SK-N-SH (cell line): ENCODE data around the gene C1orf159. TPM values are rescaled to one million over a fixed set of nuclear protein-coding genes. Genes with fewer than 3 reads are reported as not detected.
A peak's percentile ranks its signal among the peaks of the same experiment; 100 is the strongest.

Source experiments
- CTCF ChIA-PET: fragments of 300-600, 350-600 bp; formaldehyde crosslinking; extraction: SDS; loops from one replicate; lab custom pipeline; 2021; lab: Yijun Ruan, JAX
- POLR2A ChIA-PET: fragments of 350-600 bp; sonication (Branson Sonifier 250); formaldehyde crosslinking; extraction: SDS; loops from one replicate; lab custom pipeline; 2020; ENCODE audit warnings: antibody characterized with exemption, inconsistent platforms; lab: Yijun Ruan, JAX
- DNase-seq: peaks from one replicate; pipeline ENCODE4 v3.0.0; 2012
- H2AFZ ChIP-seq: fragments of 200-600 bp; sonication (generic); 2 replicates; pipeline ENCODE4 v1.8.1; 2016; ENCODE audit warnings: antibody characterized with exemption, mild to moderate bottlenecking, low read depth
- H3F3A ChIP-seq: fragments of 200-600 bp; sonication (generic); replicated peaks from 2 replicates; pipeline ENCODE3; 2016; ENCODE audit warnings: antibody characterized with exemption, mild to moderate bottlenecking; ENCODE audit not compliant: insufficient read depth
- H3K27ac ChIP-seq, 2 experiments: fragments of 200-500 bp in 1 of 2; fragments of 200-600 bp in 1 of 2; sonication (Bioruptor generic) in 1 of 2; sonication (generic), shearing (Covaris generic) in 1 of 2; 2 replicates each; pipeline versions ENCODE4 v1.5.1 to v1.6.1; 2014 to 2016; ENCODE audit warnings: low read depth in 2 of 2, inconsistent platforms in 1 of 2, low read length in 1 of 2, mild to moderate bottlenecking in 1 of 2, mixed read lengths in 1 of 2
- H3K27me3 ChIP-seq: fragments of 200-600 bp; sonication (generic), shearing (Covaris generic); 2 replicates; pipeline ENCODE4 v1.6.1; 2016; ENCODE audit warnings: mixed run types; ENCODE audit not compliant: insufficient read depth
- H3K36me3 ChIP-seq, 2 experiments: fragments of 200-500 bp in 1 of 2; fragments of 200-600 bp in 1 of 2; sonication (Bioruptor generic) in 1 of 2; sonication (generic) in 1 of 2; replicated peaks in 1 of 2; 2 replicates each; pipeline versions ENCODE3 to v1.5.1; 2014 to 2016; ENCODE audit warnings: low read length in 1 of 2, mild to moderate bottlenecking in 1 of 2; ENCODE audit not compliant: insufficient read depth in 2 of 2, control insufficient read depth in 1 of 2
- H3K4me1 ChIP-seq, 2 experiments: fragments of 200-500 bp in 1 of 2; fragments of 200-600 bp in 1 of 2; sonication (Bioruptor generic) in 1 of 2; sonication (generic), shearing (Covaris generic) in 1 of 2; 2 replicates each; pipeline versions ENCODE4 v1.5.1 to v1.6.1; 2014 to 2016; ENCODE audit warnings: low read depth in 1 of 2, low read length in 1 of 2, mixed run types in 1 of 2; ENCODE audit not compliant: insufficient read depth in 2 of 2, control insufficient read depth in 1 of 2
- H3K4me2 ChIP-seq: fragments of 200-600 bp; sonication (generic), shearing (Covaris generic); 2 replicates; pipeline ENCODE4 v1.6.1; 2017; ENCODE audit warnings: mixed run types
- H3K4me3 ChIP-seq, 2 experiments: fragments of 200-500 bp in 1 of 2; fragments of 200-600 bp in 1 of 2; sonication (Bioruptor generic) in 1 of 2; sonication (generic), shearing (Covaris generic) in 1 of 2; 2 replicates each; pipeline versions ENCODE4 v1.5.1 to v1.8.1; 2014 to 2016; ENCODE audit warnings: low read depth in 2 of 2, inconsistent platforms in 1 of 2, low read length in 1 of 2, mild to moderate bottlenecking in 1 of 2, mixed read lengths in 1 of 2, moderate library complexity in 1 of 2
- H3K79me2 ChIP-seq: fragments of 200-600 bp; sonication (generic); 2 replicates; pipeline ENCODE4 v1.8.1; 2017; ENCODE audit warnings: mild to moderate bottlenecking; ENCODE audit not compliant: insufficient read depth
- H3K9ac ChIP-seq: fragments of 200-600 bp; sonication (generic); 2 replicates; pipeline ENCODE4 v1.6.1; 2017; ENCODE audit warnings: mixed run types
- H3K9me2 ChIP-seq: fragments of 200-600 bp; sonication (generic); 2 replicates; pipeline ENCODE4 v1.6.1; 2017; ENCODE audit warnings: mixed run types
- H3K9me3 ChIP-seq: fragments of 200-600 bp; sonication (generic); 2 replicates; pipeline ENCODE4 v1.6.1; 2017; ENCODE audit warnings: mixed run types, mild to moderate bottlenecking, moderate library complexity
- H4K20me1 ChIP-seq: fragments of 200-600 bp; sonication (generic); 2 replicates; pipeline ENCODE4 v1.6.1; 2017; ENCODE audit warnings: mild to moderate bottlenecking, mixed run types; ENCODE audit not compliant: insufficient read depth
- CHD2 ChIP-seq: fragments of 150-350 bp; IDR thresholded peaks from 2 replicates; pipeline ENCODE4 v1.6.1; 2018; ENCODE audit warnings: low read length; ENCODE audit not compliant: partially characterized antibody
- FOXM1 ChIP-seq: IDR thresholded peaks from 2 replicates; pipeline ENCODE4 v1.4.0; 2012; ENCODE audit warnings: low read depth, mild to moderate bottlenecking
- NRF1 ChIP-seq: IDR thresholded peaks from 2 replicates; pipeline ENCODE4 v1.6.1; 2012; ENCODE audit warnings: low read depth, mild to moderate bottlenecking, low read length
- POLR2AphosphoS5 ChIP-seq: IDR thresholded peaks from 2 replicates; pipeline ENCODE4 v1.6.1; 2012; ENCODE audit warnings: low read depth, low read length
- RAD21 ChIP-seq: IDR thresholded peaks from 2 replicates; pipeline ENCODE4 v1.6.1; 2012; ENCODE audit warnings: mild to moderate bottlenecking, low read length
- SIN3A ChIP-seq: IDR thresholded peaks from 2 replicates; pipeline ENCODE4 v1.6.1; 2012; ENCODE audit warnings: low read depth, mild to moderate bottlenecking, low read length, moderate library complexity, borderline replicate concordance
- SMC3 ChIP-seq: IDR thresholded peaks from 2 replicates; pipeline ENCODE4 v1.6.1; 2012; ENCODE audit warnings: low read depth, low read length, improper control_type of control experiment
- TAF1 ChIP-seq: IDR thresholded peaks from 2 replicates; pipeline ENCODE4 v1.6.1; 2012; ENCODE audit warnings: low read depth, mild to moderate bottlenecking, low read length, moderate library complexity, borderline replicate concordance
- WGBS: methylation state at CpG from one replicate; pipeline ENCODE4 v1.1.6; 2017; ENCODE audit warnings: low lambda C conversion rate; 5-methylcytosine and 5-hydroxymethylcytosine counted together
- polyA plus RNA-seq, 3 experiments: library from polyadenylated mRNA; depleted of rRNA; stranded (reverse); fragments of >200 nt; gene quantifications; 2 replicates each; pipeline ENCODE4 v1.2.3, GENCODE V29; 2012
- TF ChIP-seq, protein P1 (sequence below): IDR thresholded peaks from 2 replicates; pipeline ENCODE4 v1.4.0; 2012; ENCODE audit warnings: low read depth
- TF ChIP-seq, protein P2 (sequence below): IDR thresholded peaks from 2 replicates; pipeline ENCODE4 v1.6.1; 2012; ENCODE audit warnings: mild to moderate bottlenecking, low read depth, low read length, moderate library complexity
- TF ChIP-seq, protein P3 (sequence below): fragments of 150-350 bp; IDR thresholded peaks from 2 replicates; pipeline ENCODE4 v1.6.1; 2016; ENCODE audit warnings: mild to moderate bottlenecking, low read depth, low read length

Gene C1orf159
- polyA plus RNA-seq, 1 of the 3 experiments (the other 2 are of a cell fraction): 10.2 TPM

DNA sequence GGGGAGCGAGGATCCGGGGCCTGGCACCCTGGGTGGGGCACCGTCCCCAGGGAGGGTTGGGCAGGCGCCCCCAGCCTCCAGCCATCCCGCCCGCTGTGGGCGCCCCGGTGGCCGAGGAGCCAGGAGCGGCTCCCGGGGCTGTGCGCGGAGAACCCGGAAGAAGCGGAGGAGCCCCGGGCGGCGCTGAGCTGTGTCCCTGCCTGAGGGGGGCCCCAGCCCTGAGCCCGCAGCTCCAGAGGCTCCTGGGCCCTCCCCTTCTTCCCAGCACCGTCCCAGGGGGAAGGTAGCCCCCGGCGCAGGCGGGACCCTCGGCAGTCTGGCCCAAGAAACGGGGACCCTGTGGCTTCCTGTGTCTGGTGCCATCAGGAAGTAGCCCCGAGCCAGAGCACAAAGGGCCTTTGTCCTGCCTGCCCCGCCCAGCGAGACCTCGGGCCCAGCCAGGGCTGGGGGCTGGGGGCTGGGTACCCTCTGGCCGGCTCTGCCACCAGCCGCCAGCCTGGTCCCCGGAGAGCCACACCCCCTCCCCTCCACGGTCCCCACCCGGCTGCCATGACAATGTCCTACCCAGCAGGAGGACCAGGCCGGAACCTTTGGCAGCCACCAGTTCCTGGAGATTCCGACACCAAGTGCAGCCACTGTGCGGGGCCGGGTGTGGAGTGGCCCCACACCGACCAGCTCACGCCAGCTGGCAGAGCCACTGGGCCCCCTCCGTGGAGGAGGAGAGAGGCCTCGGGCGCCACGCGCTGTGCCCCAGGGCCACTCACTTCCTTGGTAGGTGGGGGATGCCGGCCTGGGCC, 42.2 kb upstream of the C1orf159 start:
- H4K20me1 ChIP-seq: no peaks in the 10 kb centered on the region
- peak overlapping the region in 1 of 2 experiments; percentile 41; a peak in 2 of 4 replicates for H3K4me3 ChIP-seq
- peak overlapping the region; percentile 62 for H3K4me2 ChIP-seq
- H3K9me3 ChIP-seq: no peaks in the 10 kb centered on the region
- WGBS: 91% methylated on average over 5 of the region's 46 CpGs
- no peak for DNase-seq
- peaks cover 0 to 9% of the 10 kb centered on the region in 2 experiments; a peak in 1 of 4 replicates for H3K4me1 ChIP-seq
- H3F3A ChIP-seq: peaks cover 4% of the 10 kb centered on the region
- H3K36me3 ChIP-seq: no peaks in the 10 kb centered on the region
- TF ChIP-seq, protein P1, sequence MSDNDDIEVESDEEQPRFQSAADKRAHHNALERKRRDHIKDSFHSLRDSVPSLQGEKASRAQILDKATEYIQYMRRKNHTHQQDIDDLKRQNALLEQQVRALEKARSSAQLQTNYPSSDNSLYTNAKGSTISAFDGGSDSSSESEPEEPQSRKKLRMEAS: no peak
- no peak for TF ChIP-seq NRF1
- no peak for TF ChIP-seq CHD2
- no peak for TF ChIP-seq TAF1
- TF ChIP-seq, protein P2, sequence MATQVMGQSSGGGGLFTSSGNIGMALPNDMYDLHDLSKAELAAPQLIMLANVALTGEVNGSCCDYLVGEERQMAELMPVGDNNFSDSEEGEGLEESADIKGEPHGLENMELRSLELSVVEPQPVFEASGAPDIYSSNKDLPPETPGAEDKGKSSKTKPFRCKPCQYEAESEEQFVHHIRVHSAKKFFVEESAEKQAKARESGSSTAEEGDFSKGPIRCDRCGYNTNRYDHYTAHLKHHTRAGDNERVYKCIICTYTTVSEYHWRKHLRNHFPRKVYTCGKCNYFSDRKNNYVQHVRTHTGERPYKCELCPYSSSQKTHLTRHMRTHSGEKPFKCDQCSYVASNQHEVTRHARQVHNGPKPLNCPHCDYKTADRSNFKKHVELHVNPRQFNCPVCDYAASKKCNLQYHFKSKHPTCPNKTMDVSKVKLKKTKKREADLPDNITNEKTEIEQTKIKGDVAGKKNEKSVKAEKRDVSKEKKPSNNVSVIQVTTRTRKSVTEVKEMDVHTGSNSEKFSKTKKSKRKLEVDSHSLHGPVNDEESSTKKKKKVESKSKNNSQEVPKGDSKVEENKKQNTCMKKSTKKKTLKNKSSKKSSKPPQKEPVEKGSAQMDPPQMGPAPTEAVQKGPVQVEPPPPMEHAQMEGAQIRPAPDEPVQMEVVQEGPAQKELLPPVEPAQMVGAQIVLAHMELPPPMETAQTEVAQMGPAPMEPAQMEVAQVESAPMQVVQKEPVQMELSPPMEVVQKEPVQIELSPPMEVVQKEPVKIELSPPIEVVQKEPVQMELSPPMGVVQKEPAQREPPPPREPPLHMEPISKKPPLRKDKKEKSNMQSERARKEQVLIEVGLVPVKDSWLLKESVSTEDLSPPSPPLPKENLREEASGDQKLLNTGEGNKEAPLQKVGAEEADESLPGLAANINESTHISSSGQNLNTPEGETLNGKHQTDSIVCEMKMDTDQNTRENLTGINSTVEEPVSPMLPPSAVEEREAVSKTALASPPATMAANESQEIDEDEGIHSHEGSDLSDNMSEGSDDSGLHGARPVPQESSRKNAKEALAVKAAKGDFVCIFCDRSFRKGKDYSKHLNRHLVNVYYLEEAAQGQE: no peak
- no peak for TF ChIP-seq SIN3A
- no peak for TF ChIP-seq SMC3
- TF ChIP-seq RAD21: no peak
- TF ChIP-seq, all 33 proteins: peak for 0
- H3K27ac ChIP-seq: no peak overlapping the region; a peak in 1 of 4 replicates
- 0 out of 2 replicates have a peak overlapping the region, but pooled peaks have one; percentile 46 for H2AFZ ChIP-seq
- ChIA-PET POLR2A (no interaction called here), CTCF (interaction anchor here (2.1 kb wide), 1 partner anchor 15 kb away, joined by 5 read pairs; the partner anchor contains the start of gene TTLL10)
- no peaks in the 10 kb centered on the region for H3K27me3 ChIP-seq
- no peaks in the 10 kb centered on the region for H3K79me2 ChIP-seq
- peak overlapping the region; percentile 46; the same call in 1 of the 2 replicates for H3K9ac ChIP-seq
- H3K9me2 ChIP-seq: no peaks in the 10 kb centered on the region

DNA sequence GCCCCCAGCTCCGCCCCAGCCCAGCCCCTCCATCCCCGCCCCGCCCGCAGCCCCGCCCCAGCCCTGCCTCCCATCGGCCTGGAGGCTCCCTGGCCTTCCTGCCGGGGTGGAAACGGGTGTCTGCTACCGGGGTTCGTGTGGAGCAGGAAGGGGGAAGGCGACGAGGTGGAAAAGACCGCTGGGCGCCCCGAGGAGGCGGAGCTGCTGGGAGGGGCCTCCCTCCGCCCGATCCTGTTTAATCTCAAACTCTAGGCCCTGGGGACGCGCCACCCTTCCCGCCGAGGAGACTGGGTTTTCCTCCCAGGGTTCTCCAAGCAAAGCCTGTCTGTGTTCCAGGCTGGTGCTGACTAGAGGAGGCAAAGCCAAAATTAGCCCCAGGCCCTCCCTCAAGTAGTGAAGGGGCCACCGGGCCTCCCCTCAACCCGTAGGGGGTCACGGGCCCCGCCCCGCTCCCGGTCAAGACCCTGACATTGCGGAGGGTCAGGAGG, 41.6 kb upstream of the C1orf159 start:
- no peaks in the 10 kb centered on the region for H3K36me3 ChIP-seq
- H3K4me2 ChIP-seq: peak overlapping the region; percentile 62
- no peaks in the 10 kb centered on the region for H3K79me2 ChIP-seq
- ChIA-PET POLR2A (interaction anchor here (0.9 kb wide), 1 partner anchor 116 kb away, joined by 4 read pairs; the partner anchor contains the start of gene UBE2J2), CTCF (interaction anchor here (1.5 kb wide), 1 partner anchor 21 kb away, joined by 3 read pairs; no protein-coding TSS in a partner anchor)
- no peaks in the 10 kb centered on the region for H3K9me3 ChIP-seq
- 0 out of 2 replicates have a peak overlapping the region, but pooled peaks have one; percentile 46 for H2AFZ ChIP-seq
- H3K4me1 ChIP-seq: peaks cover 0 to 9% of the 10 kb centered on the region in 2 experiments; a peak in 1 of 4 replicates
- TF ChIP-seq, protein P3, sequence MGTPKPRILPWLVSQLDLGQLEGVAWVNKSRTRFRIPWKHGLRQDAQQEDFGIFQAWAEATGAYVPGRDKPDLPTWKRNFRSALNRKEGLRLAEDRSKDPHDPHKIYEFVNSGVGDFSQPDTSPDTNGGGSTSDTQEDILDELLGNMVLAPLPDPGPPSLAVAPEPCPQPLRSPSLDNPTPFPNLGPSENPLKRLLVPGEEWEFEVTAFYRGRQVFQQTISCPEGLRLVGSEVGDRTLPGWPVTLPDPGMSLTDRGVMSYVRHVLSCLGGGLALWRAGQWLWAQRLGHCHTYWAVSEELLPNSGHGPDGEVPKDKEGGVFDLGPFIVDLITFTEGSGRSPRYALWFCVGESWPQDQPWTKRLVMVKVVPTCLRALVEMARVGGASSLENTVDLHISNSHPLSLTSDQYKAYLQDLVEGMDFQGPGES: no peak
- TF ChIP-seq POLR2AphosphoS5 (peak; percentile 63), FOXM1 (no peak)
- TF ChIP-seq, protein P2: no peak
- no peaks in the 10 kb centered on the region for H3K27me3 ChIP-seq
- 0% methylated on average over 1 of the region's 29 CpGs for WGBS
- H4K20me1 ChIP-seq: no peaks in the 10 kb centered on the region
- H3K9me2 ChIP-seq: no peaks in the 10 kb centered on the region
- peak overlapping the region; percentile 46; the same call in 1 of the 2 replicates for H3K9ac ChIP-seq
- peaks cover 10% of the 10 kb centered on the region for H3F3A ChIP-seq
- peak overlapping the region in 1 of 2 experiments; percentile 43; a peak in 1 of 4 replicates for H3K27ac ChIP-seq
- peak; percentile 97 for DNase-seq
- peak overlapping the region in 1 of 2 experiments; percentile 41; a peak in 2 of 4 replicates for H3K4me3 ChIP-seq
